GM19035 (cell line): Measurements from ENCODE around the gene ASPHD2.

Experiments
- ATAC-seq: cut with Tn5 transposase; IDR thresholded peaks from one replicate; pipeline ENCODE4 v1.9.1; 2021; ENCODE audit not compliant: unreplicated experiment

The ASPHD2 gene

DNA sequence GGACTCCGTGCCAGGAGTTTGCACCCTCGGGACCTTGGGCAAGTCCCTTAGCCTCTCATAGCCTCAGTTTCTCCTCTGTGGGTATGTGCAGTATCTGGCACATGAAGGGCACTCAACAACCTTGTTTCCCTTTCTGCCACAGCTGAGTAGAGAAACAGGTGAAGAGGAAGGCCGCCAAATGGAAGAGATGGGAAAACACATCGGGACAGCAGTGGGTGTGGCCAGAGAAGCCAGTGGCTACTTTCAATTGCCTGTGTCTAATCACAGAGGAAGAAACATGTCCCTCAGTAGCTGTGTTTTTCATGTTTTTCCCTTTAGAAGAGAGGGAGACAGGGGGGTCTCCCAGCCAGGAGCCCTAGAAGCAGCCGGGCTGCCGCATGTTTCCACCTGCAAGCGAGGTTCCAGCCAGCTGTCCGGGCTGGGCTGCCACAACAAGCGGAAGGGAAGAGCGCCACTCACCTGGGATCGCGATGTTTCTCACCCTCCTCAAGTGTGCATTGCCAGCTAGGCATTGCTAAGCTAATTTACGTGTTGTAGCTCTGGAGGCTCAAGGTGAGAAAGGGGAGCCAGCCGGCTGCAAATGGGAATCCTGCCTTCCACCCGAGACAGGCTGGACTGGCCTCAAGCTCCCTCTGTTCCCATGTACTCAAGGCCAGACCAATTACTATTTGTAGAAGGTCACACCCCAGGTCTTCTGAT lies 16.7 kb downstream of the ASPHD2 start:
- ATAC-seq, result no peak

DNA sequence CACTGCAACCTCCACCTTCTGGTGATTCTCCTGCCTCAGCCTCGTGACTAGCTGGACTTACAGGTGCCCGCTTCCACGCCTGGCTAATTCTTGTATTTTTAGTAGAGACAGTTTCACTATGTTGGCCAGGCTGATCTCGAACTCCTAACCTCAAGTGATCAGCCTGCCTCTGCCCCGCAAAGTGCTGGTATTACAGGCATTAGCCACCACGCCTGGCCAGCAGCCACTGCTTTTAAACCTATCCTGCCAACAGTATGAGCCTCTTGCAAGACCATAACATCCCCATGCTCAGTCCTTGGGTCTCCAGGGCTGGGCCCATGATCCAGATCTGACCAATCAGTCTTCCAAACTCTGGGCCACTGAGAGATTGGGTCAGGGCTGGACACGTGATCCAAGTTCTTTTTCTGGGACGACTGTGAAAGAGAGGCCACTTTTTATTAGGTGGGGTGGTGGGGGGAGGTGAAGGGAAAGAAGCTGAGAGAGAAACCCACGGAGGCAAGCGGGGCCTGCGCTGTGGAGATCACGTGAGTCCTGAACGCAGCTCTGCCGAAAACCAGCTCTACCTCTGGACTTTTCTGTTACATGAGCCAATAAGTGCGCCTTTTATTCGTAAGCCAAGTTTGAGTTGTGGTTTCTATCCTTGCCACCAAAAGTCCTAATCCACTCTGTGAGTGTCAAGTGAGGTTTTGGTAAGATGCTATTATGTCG lies 17.9 kb downstream of the ASPHD2 start:
- no peak for ATAC-seq

DNA sequence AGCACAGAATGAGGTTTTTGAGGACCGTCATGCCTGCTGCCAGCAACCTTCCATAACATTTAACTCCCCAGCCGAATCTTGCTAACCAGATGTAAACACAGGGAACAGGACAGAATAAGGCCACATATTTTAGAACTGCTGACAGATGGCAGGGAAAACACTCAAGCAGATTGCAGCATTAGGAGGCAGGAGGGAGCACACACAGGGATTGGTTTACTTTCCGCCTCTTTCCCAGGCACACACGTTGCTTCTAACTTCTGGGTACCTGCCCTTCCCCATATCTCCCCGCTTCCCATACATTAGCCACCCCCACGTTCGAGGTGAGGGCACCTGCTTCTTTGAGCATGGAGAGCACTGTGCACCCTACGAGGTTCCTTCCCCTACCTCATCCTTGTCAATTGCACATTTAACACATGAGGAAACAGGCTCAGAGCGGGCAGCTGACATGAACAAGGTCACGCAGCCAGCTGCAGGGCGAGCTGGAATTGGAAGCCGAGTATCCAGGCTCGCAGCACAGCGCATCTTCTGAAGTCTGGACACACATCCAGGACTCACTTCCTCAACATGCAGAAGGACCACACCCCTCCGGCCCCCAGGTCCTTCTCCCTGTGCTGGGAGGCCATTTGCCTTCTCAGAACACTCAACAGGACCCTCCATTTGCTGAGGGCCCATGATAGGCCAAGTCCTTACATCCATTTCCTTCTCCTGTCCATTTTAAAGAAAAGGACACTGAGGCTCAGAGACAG lies 18.7 kb downstream of the ASPHD2 start:
- ATAC-seq, result no peak

- ATAC-seq, result no peak
These were observed 19.3 kb downstream of the ASPHD2 start for GRCh38 chr22:26448334-26448733.

GRCh38 chr22:26448941-26449340 lies 19.9 kb downstream of the ASPHD2 start:
- no peak for ATAC-seq

- no peak for ATAC-seq
These were observed 21.6 kb downstream of the ASPHD2 start for GRCh38 chr22:26450453-26451185.

DNA sequence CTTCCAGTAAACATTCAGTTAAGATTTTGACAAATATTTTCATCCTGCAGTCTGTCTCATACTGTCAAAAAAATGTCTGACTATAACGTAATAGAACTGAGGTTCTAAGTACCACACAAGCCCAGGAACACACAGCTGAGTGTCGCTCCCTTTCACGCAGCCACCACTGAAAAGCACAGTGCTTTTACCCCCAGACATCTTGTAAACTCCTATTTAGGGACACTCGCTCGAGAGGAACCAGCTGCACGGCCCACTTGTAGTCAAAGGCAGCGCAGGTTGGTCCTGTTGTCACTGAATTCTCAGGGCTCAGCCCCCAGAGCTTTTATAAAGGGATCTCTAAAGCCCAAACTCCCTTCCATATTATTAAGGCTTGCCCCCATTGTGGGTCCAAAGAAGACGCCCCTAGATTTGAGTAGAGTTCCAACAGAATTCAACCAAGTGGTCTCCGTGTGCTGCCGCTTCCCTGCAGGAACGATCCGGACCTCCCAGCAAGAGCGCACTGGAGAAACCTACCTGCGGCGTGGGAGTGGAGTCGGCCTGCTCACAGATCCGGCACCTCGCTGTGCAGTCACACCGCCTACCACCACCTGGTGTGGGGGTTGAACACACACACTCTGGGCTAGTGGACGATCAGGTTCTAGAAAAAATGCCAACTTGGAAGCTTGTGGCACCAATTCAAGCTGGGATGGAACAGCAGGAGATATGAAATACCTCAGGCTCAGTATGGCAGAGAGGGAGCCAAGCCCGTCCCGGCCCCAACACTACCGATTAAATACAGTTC lies 23.4 kb downstream of the ASPHD2 start:
- no peak for ATAC-seq

- no peak for ATAC-seq
These were observed 24.2 kb downstream of the ASPHD2 start for GRCh38 chr22:26453216-26453615.

DNA sequence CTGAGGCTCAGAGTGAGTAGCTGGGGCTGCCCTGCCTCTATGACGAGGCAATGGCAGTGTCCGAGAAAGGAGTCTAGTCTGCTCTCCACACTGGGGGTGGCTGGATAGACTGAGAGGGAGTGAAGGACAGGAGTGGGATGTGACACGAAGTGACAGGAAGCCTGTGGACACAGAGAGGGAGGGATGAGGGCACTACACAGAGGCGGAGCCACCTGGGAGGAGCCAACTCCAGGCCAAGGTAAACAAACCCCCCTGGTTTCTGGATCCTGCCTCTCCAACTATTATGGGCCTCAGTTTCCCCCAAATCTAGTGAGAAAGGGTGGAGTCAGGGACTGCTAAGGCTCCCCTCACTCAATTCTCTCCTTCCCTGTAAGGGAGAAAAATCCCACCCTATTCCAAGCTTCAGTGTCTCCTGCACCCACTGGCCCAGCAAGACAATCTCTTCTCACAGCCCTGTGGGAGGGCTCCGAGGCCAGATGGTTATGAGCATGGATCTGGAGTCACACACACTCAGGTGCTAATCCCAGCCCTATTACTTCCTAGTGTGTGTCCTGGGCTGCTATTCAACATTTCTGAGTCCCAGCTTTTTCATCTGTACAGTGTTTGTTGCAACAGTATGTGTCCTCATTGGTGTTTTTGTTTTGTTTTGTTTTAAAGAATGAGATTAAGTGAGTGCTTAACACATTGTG lies 24.9 kb downstream of the ASPHD2 start:
- no peak for ATAC-seq

DNA sequence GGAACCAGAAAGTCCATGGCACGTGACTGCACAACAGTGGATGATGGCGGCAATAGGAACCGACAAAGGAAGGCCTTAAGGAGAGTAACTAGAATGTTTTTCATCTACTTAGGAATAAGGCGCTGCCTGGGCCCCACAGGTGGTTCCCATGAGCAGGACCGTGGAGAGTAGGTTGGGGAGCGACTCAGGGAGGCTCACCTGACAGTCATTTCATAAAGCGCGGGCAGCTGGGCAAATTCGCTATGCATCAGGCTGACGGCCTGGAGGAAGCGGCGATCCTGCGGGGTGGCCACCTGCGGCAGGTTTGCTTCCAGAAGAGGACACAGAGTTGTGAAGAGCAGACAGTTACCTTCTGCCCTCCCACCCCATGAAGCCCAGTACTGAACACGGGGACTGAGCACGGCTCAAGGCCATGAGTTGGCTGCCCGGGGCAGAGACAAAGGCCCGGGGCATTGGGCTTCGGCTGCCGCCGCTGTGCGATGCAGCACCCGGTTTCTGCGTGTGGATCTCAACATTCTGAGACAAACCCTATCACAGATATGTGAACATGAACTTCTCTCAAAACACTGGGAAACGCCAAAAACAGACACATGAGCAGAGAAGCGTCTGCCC lies 28.7 kb downstream of the ASPHD2 start:
- no peak for ATAC-seq

- no peak for ATAC-seq
These were observed 31.1 kb downstream of the ASPHD2 start for GRCh38 chr22:26460202-26460601.

GRCh38 chr22:26461188-26461810 lies 32.2 kb downstream of the ASPHD2 start:
- no peak for ATAC-seq

DNA sequence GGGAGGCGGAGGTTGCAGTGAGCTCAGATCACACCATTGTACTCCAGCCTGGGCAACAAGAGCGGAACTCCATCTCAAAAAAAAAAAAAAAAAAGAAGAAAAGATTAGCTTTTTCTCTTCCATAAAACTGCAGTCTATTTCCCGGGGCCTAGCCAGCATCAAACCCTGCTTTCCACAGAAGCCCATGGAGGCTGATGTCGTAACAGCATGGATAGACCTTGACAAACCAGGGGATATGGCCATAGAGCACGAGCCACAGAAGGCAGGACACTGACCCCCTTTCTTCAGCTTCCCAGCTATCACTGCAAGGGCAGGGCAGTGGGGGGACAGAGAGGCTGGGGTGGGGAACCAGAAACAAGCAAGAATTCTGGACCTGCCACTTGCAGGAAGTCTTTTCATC lies 33.0 kb downstream of the ASPHD2 start:
- no peak for ATAC-seq

DNA sequence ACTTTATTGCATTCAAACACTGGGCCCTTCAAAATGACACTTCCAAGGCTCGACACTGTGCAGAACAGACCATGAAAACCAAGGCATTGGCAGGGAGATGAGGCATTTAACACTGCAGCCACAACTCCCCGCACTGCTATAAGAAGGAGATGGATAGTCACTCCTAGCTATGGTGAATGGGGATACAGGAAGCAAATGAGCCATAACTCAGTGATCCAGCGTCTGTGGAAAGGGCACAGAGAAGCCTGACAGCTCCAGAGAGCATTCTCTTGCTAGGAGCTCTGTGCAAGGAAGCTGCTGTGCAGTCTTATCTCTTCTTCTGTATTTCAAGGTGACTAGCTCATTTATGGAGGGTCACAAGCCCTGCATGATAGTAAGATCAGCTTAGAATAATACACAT lies 33.6 kb downstream of the ASPHD2 start:
- ATAC-seq, result no peak

- ATAC-seq, result no peak
These were observed 34.1 kb downstream of the ASPHD2 start for GRCh38 chr22:26463101-26463661.

- ATAC-seq, result no peak
These were observed 34.6 kb downstream of the ASPHD2 start for GRCh38 chr22:26463688-26464087.

DNA sequence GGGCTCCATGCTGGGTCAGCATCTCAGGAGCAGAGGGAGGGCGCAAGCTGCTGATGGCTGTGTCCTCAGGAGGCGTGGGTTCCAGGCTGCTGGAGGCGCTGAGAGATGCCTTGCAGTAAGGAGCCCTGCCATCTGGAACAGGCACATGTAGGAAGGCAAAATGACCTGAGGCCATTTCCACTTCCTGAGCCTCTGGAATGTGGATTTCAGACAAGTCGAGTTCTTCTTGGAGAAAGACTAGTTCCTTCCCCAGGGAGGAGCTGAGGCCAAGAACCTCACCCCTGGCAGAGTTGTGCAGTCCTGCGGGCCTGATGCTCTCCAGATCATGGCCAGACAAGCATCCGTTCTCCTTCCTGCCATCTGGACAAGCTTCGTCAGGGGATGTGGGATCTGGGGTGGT lies 35.3 kb downstream of the ASPHD2 start:
- ATAC-seq, result no peak

- ATAC-seq, result no peak
These were observed 37.1 kb downstream of the ASPHD2 start for GRCh38 chr22:26466196-26466595.

GRCh38 chr22:26470807-26471206 lies 41.7 kb downstream of the ASPHD2 start:
- ATAC-seq, result no peak
